Measurements from ENCODE around the gene ATP6V0A4. TPM values are rescaled to one million over a fixed set of nuclear protein-coding genes. Genes with fewer than 3 reads are reported as not detected.

The ATP6V0A4 gene
- total RNA-seq, 2 donors from 2014 or later = not detected

GRCh38 chr7:138713191-138713590 lies 84.8 kb downstream of the ATP6V0A4 start:
- H3K9me3 ChIP-seq = no peaks in the 10 kb centered on the region
- DNase-seq = no peak
- no peak overlapping the region for H3K9ac ChIP-seq (ENCODE audit: low read depth in 2 of 2, low read length in 2 of 2)
- H3K4me1 ChIP-seq = no peaks in the 10 kb centered on the region
- intact Hi-C loops (cut with DNase I) = no loop called here
- H3K27ac ChIP-seq = no peak overlapping the region
- H3K4me3 ChIP-seq = no peak overlapping the region
- no peak for TF ChIP-seq CTCF (IDR thresholded peaks at IDR 0.05)
- no peaks in the 10 kb centered on the region for H3K36me3 ChIP-seq
- H3K27me3 ChIP-seq = no peaks in the 10 kb centered on the region

DNA sequence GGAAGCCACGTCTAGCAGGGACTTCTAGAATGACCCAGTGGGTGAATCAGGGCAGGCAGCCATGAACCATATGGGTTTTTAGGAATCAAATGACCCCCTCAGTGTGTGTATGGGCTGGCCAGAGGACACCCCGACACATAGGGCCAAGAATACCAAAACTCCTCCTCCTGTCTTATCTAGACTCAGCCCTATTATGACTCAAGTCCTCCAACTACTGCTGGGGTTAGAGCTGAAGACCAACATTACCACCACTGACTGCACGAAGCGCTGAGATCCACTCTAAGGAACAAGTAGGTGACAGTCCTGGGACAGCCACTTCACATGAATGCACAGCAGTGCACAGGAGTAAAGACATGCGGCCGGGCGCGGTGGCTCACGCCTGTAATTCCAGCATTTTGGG lies 85.3 kb downstream of the ATP6V0A4 start:
- H3K27ac ChIP-seq = no peak overlapping the region
- DNase-seq = no peak
- no peak overlapping the region for H3K9ac ChIP-seq (ENCODE audit: low read depth in 2 of 2, low read length in 2 of 2)
- no peaks in the 10 kb centered on the region for H3K27me3 ChIP-seq
- H3K36me3 ChIP-seq = no peaks in the 10 kb centered on the region
- no peak for TF ChIP-seq CTCF (IDR thresholded peaks at IDR 0.05)
- no peaks in the 10 kb centered on the region for H3K4me1 ChIP-seq
- intact Hi-C loops (cut with DNase I) = no loop called here
- no peak overlapping the region for H3K4me3 ChIP-seq
- H3K9me3 ChIP-seq = no peaks in the 10 kb centered on the region

DNA sequence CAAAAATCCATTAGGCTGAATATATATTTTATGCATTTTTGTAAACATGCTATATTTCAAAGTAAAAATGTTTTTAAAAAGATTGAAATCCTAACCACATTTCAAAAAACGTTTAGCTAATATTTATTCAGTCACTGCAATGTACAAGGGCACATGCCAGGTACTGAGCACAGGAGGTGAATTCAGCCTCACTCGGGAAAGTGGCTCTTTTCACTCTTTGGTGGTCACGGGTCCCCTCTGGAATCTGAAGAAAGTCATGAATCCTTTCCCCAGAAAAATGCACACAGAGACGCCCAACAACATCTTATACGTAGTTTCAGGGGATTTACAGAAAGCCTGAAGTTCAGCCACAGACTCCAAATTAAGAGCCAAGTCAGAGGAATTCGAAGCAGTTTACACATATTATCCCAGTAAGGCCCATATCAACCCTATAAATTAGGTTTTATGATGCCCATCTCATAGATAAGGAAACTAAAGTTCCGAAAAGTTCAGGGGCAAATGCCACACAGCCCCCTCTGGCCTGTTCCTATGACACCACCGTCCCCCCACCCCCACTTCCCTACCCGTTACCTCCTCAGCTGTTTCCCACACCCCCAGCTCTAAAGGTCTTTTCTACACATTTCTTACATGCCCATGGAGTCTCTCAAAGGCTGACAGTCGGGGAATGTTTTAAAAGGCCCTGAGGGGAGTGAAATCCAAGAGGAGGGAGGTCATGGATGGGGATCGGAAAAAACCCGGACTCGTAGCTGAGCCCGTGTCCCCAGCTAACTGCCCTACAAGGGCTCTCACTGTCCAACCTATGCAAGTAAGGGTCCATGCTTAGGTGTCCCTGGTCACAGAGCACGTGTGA lies 87.2 kb downstream of the ATP6V0A4 start:
- intact Hi-C loops (cut with DNase I) = no loop called here
- DNase-seq = no peak
- H3K4me3 ChIP-seq = no peak overlapping the region
- H3K9ac ChIP-seq (ENCODE audit: low read depth in 2 of 2, low read length in 2 of 2) = no peak overlapping the region
- H3K27me3 ChIP-seq = no peaks in the 10 kb centered on the region
- no peak overlapping the region for H3K27ac ChIP-seq
- H3K36me3 ChIP-seq = no peaks in the 10 kb centered on the region
- no peak for TF ChIP-seq CTCF (IDR thresholded peaks at IDR 0.05)
- no peaks in the 10 kb centered on the region for H3K4me1 ChIP-seq
- no peaks in the 10 kb centered on the region for H3K9me3 ChIP-seq

- no peak overlapping the region for H3K27ac ChIP-seq
- H3K36me3 ChIP-seq = no peaks in the 10 kb centered on the region
- no peaks in the 10 kb centered on the region for H3K4me1 ChIP-seq
- no peak overlapping the region for H3K9ac ChIP-seq (ENCODE audit: low read depth in 2 of 2, low read length in 2 of 2)
- no peak for DNase-seq
- no peak overlapping the region for H3K4me3 ChIP-seq
- H3K9me3 ChIP-seq = no peaks in the 10 kb centered on the region
- TF ChIP-seq CTCF (IDR thresholded peaks at IDR 0.05) = no peak
- intact Hi-C loops (cut with DNase I) = no loop called here
- H3K27me3 ChIP-seq = no peaks in the 10 kb centered on the region
Measured at GRCh38 chr7:138705167-138705566, 92.8 kb downstream of the ATP6V0A4 start.

DNA sequence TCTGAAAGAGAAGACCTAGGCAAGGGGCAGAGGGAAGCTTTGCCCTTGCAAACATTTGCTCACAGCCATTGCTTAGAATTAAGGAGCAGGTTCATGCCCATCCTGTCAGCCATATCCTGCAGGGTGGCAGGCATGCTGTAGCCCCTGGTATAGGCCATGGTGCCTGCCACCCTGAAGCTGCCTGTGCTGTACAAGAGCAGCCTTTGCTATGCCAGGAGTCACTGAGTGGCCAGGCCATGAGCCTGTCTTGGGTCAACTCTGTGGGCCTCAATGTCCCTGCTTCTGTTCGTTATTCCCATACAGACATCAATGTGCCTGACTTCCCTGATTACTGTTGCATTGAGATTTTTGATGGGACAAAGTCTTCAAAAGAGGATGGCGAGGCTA lies 96.5 kb downstream of the ATP6V0A4 start:
- H3K4me1 ChIP-seq = no peaks in the 10 kb centered on the region
- H3K36me3 ChIP-seq = no peaks in the 10 kb centered on the region
- no peaks in the 10 kb centered on the region for H3K27me3 ChIP-seq
- H3K4me3 ChIP-seq = no peak overlapping the region
- intact Hi-C loops (cut with DNase I) = no loop called here
- no peaks in the 10 kb centered on the region for H3K9me3 ChIP-seq
- DNase-seq = no peak
- no peak overlapping the region for H3K27ac ChIP-seq
- no peak overlapping the region for H3K9ac ChIP-seq (ENCODE audit: low read depth in 2 of 2, low read length in 2 of 2)
- TF ChIP-seq CTCF (IDR thresholded peaks at IDR 0.05) = no peak
